ENCODE measurements around the gene EPB41L3. TPM values are rescaled to one million over a fixed set of nuclear protein-coding genes. Genes with fewer than 3 reads are reported as not detected.

EPB41L3 gene
- total RNA-seq, 2 experiments from 2014 or later = 0.31 TPM; not detected in 1

- TF ChIP-seq CTCF (IDR thresholded peaks at IDR 0.05) = no peak
- Mint-ChIP-seq H3K4me1 (ENCODE audit: low read depth) (no peaks in the 10 kb centered on the region), H3K9me3 (no peaks in the 10 kb centered on the region), H3K4me3 (no peak overlapping the region), H3K27ac (no peak overlapping the region), H3K36me3 (ENCODE audit: low read depth) (no peaks in the 10 kb centered on the region), H3K27me3 (peaks cover 4% of the 10 kb centered on the region)
- no peak for DNase-seq
- ATAC-seq = no peak
- CTCF ChIA-PET = interaction anchor here (0.8 to 1.1 kb wide), 2 partner anchors 8 to 28 kb away, joined by 3 read pairs; no protein-coding TSS in a partner anchor
- POLR2A ChIA-PET = no interaction called here
- intact Hi-C loops (cut with micrococcal nuclease) = no loop called here
Observed at GRCh38 chr18:5415031-5415430, 128.8 kb downstream of the EPB41L3 start.

- TF ChIP-seq CTCF (IDR thresholded peaks at IDR 0.05) = no peak
- no peak for DNase-seq
- no peaks in the 10 kb centered on the region for H3K36me3 Mint-ChIP-seq (ENCODE audit: low read depth)
- intact Hi-C loops (cut with micrococcal nuclease) = no loop called here
- no peak overlapping the region for H3K4me3 Mint-ChIP-seq
- ChIA-PET POLR2A (no interaction called here), CTCF (no interaction called here)
- no peaks in the 10 kb centered on the region for H3K9me3 Mint-ChIP-seq
- H3K27ac Mint-ChIP-seq = no peak overlapping the region
- peaks cover 2% of the 10 kb centered on the region for H3K27me3 Mint-ChIP-seq
- ATAC-seq = no peak
- H3K4me1 Mint-ChIP-seq (ENCODE audit: low read depth) = no peaks in the 10 kb centered on the region
Observed at GRCh38 chr18:5414546-5414945, 129.3 kb downstream of the EPB41L3 start.

GRCh38 chr18:5413447-5413846 lies 130.3 kb downstream of the EPB41L3 start:
- no peak overlapping the region for H3K4me3 Mint-ChIP-seq
- no peak for TF ChIP-seq CTCF (IDR thresholded peaks at IDR 0.05)
- DNase-seq = no peak
- H3K4me1 Mint-ChIP-seq (ENCODE audit: low read depth) = no peaks in the 10 kb centered on the region
- ChIA-PET POLR2A (no interaction called here), CTCF (interaction anchor here (1.0 kb wide), 1 partner anchor 356 kb away, joined by 3 read pairs; no protein-coding TSS in a partner anchor)
- no peak overlapping the region for H3K27ac Mint-ChIP-seq
- no peaks in the 10 kb centered on the region for H3K36me3 Mint-ChIP-seq (ENCODE audit: low read depth)
- H3K27me3 Mint-ChIP-seq = peaks cover 2% of the 10 kb centered on the region
- no peak for ATAC-seq
- intact Hi-C loops (cut with micrococcal nuclease) = no loop called here
- H3K9me3 Mint-ChIP-seq = no peaks in the 10 kb centered on the region

- Mint-ChIP-seq H3K4me3 (no peak overlapping the region), H3K36me3 (ENCODE audit: low read depth) (no peaks in the 10 kb centered on the region), H3K9me3 (no peaks in the 10 kb centered on the region), H3K27me3 (peaks cover 3% of the 10 kb centered on the region), H3K27ac (no peak overlapping the region), H3K4me1 (ENCODE audit: low read depth) (no peaks in the 10 kb centered on the region)
- ATAC-seq (no peak), DNase-seq (no peak)
- POLR2A ChIA-PET = no interaction called here
- CTCF ChIA-PET = no interaction called here
- intact Hi-C loops (cut with micrococcal nuclease) = no loop called here
- no peak for TF ChIP-seq CTCF (IDR thresholded peaks at IDR 0.05)
Observed at GRCh38 chr18:5410582-5410981, 133.2 kb downstream of the EPB41L3 start.

GRCh38 chr18:5398269-5398668 lies 145.5 kb downstream of the EPB41L3 start:
- H3K9me3 Mint-ChIP-seq = no peaks in the 10 kb centered on the region
- no peak overlapping the region for H3K27ac Mint-ChIP-seq
- no peak overlapping the region for H3K4me3 Mint-ChIP-seq
- H3K27me3 Mint-ChIP-seq = peaks cover 11% of the 10 kb centered on the region
- no peaks in the 10 kb centered on the region for H3K36me3 Mint-ChIP-seq (ENCODE audit: low read depth)
- intact Hi-C loops (cut with micrococcal nuclease) = no loop called here
- ATAC-seq (no peak), DNase-seq (no peak)
- ChIA-PET POLR2A (no interaction called here), CTCF (no interaction called here)
- H3K4me1 Mint-ChIP-seq (ENCODE audit: low read depth) = no peaks in the 10 kb centered on the region
- TF ChIP-seq CTCF (IDR thresholded peaks at IDR 0.05) = no peak
